B cell (primary cell): ENCODE results near the gene PKNOX2. TPM values are rescaled to one million over a fixed set of nuclear protein-coding genes. Genes with fewer than 3 reads are reported as not detected.

Experiments
- ATAC-seq: fragments of 200-7000 bp; cut with Tn5 transposase; one replicate; pipeline ENCODE4 v1.10.0; 2021; ENCODE audit warnings: low read depth, mild to moderate bottlenecking, moderate number of reproducible peaks, moderate library complexity
- CTCF ChIA-PET: fragments of 350-600 bp; sonication (Branson Sonifier 250); formaldehyde crosslinking; loops from one replicate; lab custom pipeline; 2021; ENCODE audit warnings: antibody characterized with exemption, inconsistent platforms; lab: Charles Lee
- POLR2A ChIA-PET: fragments of 350-600 bp; sonication (Branson Sonifier 250); formaldehyde crosslinking; loops from one replicate; lab custom pipeline; 2021; ENCODE audit warnings: antibody characterized with exemption; lab: Charles Lee
- DNase-seq: peaks from one replicate; pipeline ENCODE4 v3.0.0; 2013
- H2AFZ ChIP-seq: 2 replicates; pipeline ENCODE4 v1.6.1; 2012; ENCODE audit warnings: mild to moderate bottlenecking, low read depth, low read length; ENCODE audit not compliant: insufficient read depth, poor library complexity, severe bottlenecking
- H3K27ac ChIP-seq, 2 donors: 1 replicate in 1 of 2; 2 replicates in 1 of 2; pipeline ENCODE4 v1.5.1; 2012 to 2013; ENCODE audit warnings: low read length in 2 of 2, mild to moderate bottlenecking in 2 of 2, moderate library complexity in 1 of 2
- H3K27me3 ChIP-seq, 4 experiments: fragments of 200-600 bp in 1 of 4; sonication (generic) in 1 of 4; replicated peaks in 1 of 4; 1 replicate in 2 of 4; 2 replicates in 2 of 4; pipeline versions ENCODE4 v1.6.1 to v1.7.0; 2013 to 2016; ENCODE audit warnings: low read length in 3 of 4, mild to moderate bottlenecking in 2 of 4, mixed read lengths in 1 of 4, moderate library complexity in 1 of 4; ENCODE audit not compliant: insufficient read depth in 4 of 4, control insufficient read depth in 3 of 4; ENCODE audit errors: control extremely low read depth in 1 of 4
- H3K36me3 ChIP-seq, 2 experiments: replicated peaks in 1 of 2; 1 replicate in 1 of 2; 2 replicates in 1 of 2; pipeline versions ENCODE4 v1.6.1 to v1.7.1; 2013; ENCODE audit warnings: low read length in 1 of 2; ENCODE audit not compliant: insufficient read depth in 2 of 2, control insufficient read depth in 1 of 2; ENCODE audit errors: control extremely low read depth in 1 of 2, extremely low read depth in 1 of 2
- H3K4me1 ChIP-seq, 2 donors: fragments of 200-600 bp in 1 of 2; sonication (generic) in 1 of 2; 1 replicate in 1 of 2; 2 replicates in 1 of 2; pipeline versions ENCODE4 v1.5.1 to v1.6.1; 2013 to 2017; ENCODE audit warnings: low read length in 2 of 2; ENCODE audit not compliant: control insufficient read depth in 2 of 2, insufficient read depth in 2 of 2
- H3K4me2 ChIP-seq: replicated peaks from 2 replicates; pipeline ENCODE3; 2012; ENCODE audit warnings: mild to moderate bottlenecking, low read depth, low read length; ENCODE audit not compliant: poor library complexity, severe bottlenecking
- H3K4me3 ChIP-seq, 5 experiments: fragments of 200-600 bp in 1 of 5; sonication (generic) in 1 of 5; 1 replicate in 3 of 5; 2 replicates in 2 of 5; pipeline versions ENCODE4 v1.5.1 to v1.7.0; 2011 to 2016; ENCODE audit warnings: low read length in 4 of 5, mild to moderate bottlenecking in 4 of 5, low read depth in 2 of 5, control low read depth in 1 of 5, moderate library complexity in 1 of 5; ENCODE audit not compliant: insufficient read depth in 1 of 5; ENCODE audit errors: control extremely low read depth in 1 of 5, extremely low read depth in 1 of 5
- H3K79me2 ChIP-seq: fragments of 200-600 bp; sonication (generic); one replicate; pipeline ENCODE4 v1.6.0; 2016; ENCODE audit warnings: low read length; ENCODE audit not compliant: control insufficient read depth, insufficient read depth
- H3K9ac ChIP-seq: fragments of 200-600 bp; sonication (generic); 2 replicates; pipeline ENCODE4 v1.6.1; 2017; ENCODE audit warnings: mild to moderate bottlenecking, low read length, moderate library complexity
- H3K9me3 ChIP-seq, 3 donors: one replicate each; pipeline versions ENCODE4 v1.6.1 to v1.7.1; 2013; ENCODE audit warnings: low read length in 2 of 3; ENCODE audit not compliant: control insufficient read depth in 2 of 3, insufficient read depth in 1 of 3; ENCODE audit errors: control extremely low read depth in 1 of 3
- H4K20me1 ChIP-seq: 2 replicates; pipeline ENCODE4 v1.6.0; 2012; ENCODE audit warnings: mild to moderate bottlenecking, low read length; ENCODE audit not compliant: insufficient read depth, control insufficient read depth, poor library complexity, severe bottlenecking
- H3K27ac Mint-ChIP-seq: one replicate; pipeline ENCODE4 v1.8.0; 2021; ENCODE audit warnings: mixed read lengths
- H3K27me3 Mint-ChIP-seq: one replicate; pipeline ENCODE4 v1.8.0; 2021; ENCODE audit warnings: mixed read lengths
- H3K4me1 Mint-ChIP-seq: one replicate; pipeline ENCODE4 v1.8.0; 2021; ENCODE audit warnings: mixed read lengths
- H3K4me3 Mint-ChIP-seq: one replicate; pipeline ENCODE4 v1.8.0; 2021; ENCODE audit warnings: mixed read lengths
- H3K9me3 Mint-ChIP-seq: one replicate; pipeline ENCODE4 v1.8.0; 2022; ENCODE audit warnings: mixed read lengths; ENCODE audit not compliant: insufficient read depth
- EZH2 ChIP-seq: IDR thresholded peaks from 2 replicates; pipeline ENCODE4 v1.6.1; 2012; ENCODE audit warnings: borderline replicate concordance, low read depth, mild to moderate bottlenecking, moderate library complexity, low read length; ENCODE audit not compliant: insufficient read depth, poor library complexity, severe bottlenecking
- WGBS: methylation state at CpG from one replicate; pipeline ENCODE4 v1.1.5; 2013; ENCODE audit warnings: missing lambda C conversion rate; ENCODE audit not compliant: insufficient coverage; 5-methylcytosine and 5-hydroxymethylcytosine counted together
- intact Hi-C: fragments of 100-400 bp; cut with micrococcal nuclease; formaldehyde crosslinking; loops from one replicate; pipeline ENCODE4 v1.10.0; 2022
- polyA plus RNA-seq: library from polyadenylated mRNA; depleted of rRNA; stranded (reverse); fragments of >200 nt; gene quantifications from 2 replicates; pipeline ENCODE4 v1.2.3, GENCODE V29; 2012
- total RNA-seq, 2 donors: library from RNA; stranded (reverse); fragments of 120-200 nt in 1 of 2; gene quantifications; 1 replicate in 1 of 2; 2 replicates in 1 of 2; pipeline versions ENCODE4 v1.2.3 to v1.2.4, GENCODE V29; 2013 to 2022
- TF ChIP-seq, protein P1 (sequence below): fragments of 200-600 bp; IDR thresholded peaks from one replicate; pipeline ENCODE4 v1.8.0; 2022; ENCODE audit warnings: antibody characterized with exemption, mild to moderate bottlenecking

Gene PKNOX2
- total and polyA plus RNA-seq, 2 donors (not counting 1 experiment from before 2014, with no cell fraction given), result not detected

DNA sequence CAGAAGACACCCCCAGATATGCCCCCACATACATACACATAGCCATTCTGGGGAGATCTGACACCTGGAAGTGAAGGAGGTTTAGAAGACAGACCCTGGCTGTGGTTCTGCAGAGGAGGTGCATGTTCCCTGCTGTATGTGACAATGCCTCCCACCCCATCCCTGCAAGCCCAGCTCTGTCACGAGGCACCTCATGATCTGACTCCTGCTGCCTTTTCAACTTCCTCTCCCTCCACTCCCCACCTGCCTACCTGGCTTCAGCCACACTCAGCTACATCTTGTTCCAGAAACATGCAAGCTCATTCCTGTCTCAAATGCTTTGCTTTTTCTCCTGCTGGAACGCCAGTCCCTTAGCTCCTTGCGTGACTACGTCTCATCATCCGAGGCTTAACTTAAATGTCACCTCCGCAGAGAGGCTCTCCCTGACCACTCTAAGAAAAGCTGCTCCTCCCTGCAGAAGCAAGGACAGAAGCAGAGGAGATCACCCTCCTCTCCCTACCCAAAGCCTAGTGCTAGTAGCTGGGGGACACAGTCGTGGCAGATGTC is 217.0 kb downstream of the PKNOX2 start:
- TF ChIP-seq, protein P1, sequence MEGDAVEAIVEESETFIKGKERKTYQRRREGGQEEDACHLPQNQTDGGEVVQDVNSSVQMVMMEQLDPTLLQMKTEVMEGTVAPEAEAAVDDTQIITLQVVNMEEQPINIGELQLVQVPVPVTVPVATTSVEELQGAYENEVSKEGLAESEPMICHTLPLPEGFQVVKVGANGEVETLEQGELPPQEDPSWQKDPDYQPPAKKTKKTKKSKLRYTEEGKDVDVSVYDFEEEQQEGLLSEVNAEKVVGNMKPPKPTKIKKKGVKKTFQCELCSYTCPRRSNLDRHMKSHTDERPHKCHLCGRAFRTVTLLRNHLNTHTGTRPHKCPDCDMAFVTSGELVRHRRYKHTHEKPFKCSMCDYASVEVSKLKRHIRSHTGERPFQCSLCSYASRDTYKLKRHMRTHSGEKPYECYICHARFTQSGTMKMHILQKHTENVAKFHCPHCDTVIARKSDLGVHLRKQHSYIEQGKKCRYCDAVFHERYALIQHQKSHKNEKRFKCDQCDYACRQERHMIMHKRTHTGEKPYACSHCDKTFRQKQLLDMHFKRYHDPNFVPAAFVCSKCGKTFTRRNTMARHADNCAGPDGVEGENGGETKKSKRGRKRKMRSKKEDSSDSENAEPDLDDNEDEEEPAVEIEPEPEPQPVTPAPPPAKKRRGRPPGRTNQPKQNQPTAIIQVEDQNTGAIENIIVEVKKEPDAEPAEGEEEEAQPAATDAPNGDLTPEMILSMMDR, result no peak
- TF ChIP-seq EZH2, result no peak
- Mint-ChIP-seq H3K4me1 (no peaks in the 10 kb centered on the region), H3K27me3 (peaks cover 41% of the 10 kb centered on the region), H3K4me3 (no peak overlapping the region), H3K9me3 (no peaks in the 10 kb centered on the region), H3K27ac (no peak overlapping the region)
- H2AFZ ChIP-seq, result no peak overlapping the region
- H4K20me1 ChIP-seq, result no peaks in the 10 kb centered on the region
- no peaks in the 10 kb centered on the region for H3K9me3 ChIP-seq
- POLR2A ChIA-PET, result no interaction called here
- H3K27ac ChIP-seq, result no peak overlapping the region
- intact Hi-C loops, result no loop called here
- H3K4me3 ChIP-seq, result no peak overlapping the region
- no peaks in the 10 kb centered on the region for H3K4me1 ChIP-seq
- DNase-seq (no peak), ATAC-seq (no peak)
- 79% methylated on average over 7 of the region's 7 CpGs for WGBS
- peaks cover 0 to 6% (median 0%) of the 10 kb centered on the region in 4 experiments for H3K27me3 ChIP-seq
- no peaks in the 10 kb centered on the region for H3K36me3 ChIP-seq
- no peaks in the 10 kb centered on the region for H3K79me2 ChIP-seq
- CTCF ChIA-PET, result interaction anchor here (0.7 kb wide), 1 partner anchor 36 kb away, joined by 3 read pairs; no protein-coding TSS in a partner anchor
- no peak overlapping the region for H3K4me2 ChIP-seq
- H3K9ac ChIP-seq, result no peak overlapping the region

DNA sequence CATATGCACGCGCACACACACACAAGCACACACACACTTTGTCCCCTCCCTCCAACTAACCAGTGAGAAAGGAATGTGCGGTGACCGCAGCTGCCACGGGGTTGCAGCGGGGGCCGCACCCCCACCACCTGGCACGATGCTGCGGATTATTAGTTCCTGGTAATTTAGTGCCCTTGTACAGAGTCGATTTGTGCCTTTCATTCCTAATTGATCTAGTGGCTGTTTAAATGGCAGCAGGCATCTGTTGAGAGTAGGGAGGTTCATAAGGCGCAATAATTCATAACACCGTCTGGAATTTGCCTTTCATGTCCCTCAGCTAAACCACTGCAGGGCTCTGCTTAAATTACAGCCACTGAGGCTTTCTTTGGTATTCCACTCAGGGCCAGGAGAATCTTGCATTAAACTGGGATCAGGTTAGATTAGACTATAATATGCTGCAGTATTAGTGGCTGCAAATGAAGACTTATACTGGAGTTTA is 217.8 kb downstream of the PKNOX2 start:
- Mint-ChIP-seq H3K4me1 (no peaks in the 10 kb centered on the region), H3K9me3 (no peaks in the 10 kb centered on the region), H3K4me3 (no peak overlapping the region), H3K27ac (no peak overlapping the region), H3K27me3 (peaks cover 35% of the 10 kb centered on the region)
- no peak for DNase-seq
- no peak overlapping the region for H3K4me3 ChIP-seq
- TF ChIP-seq, protein P1, result no peak
- TF ChIP-seq EZH2, result no peak
- POLR2A ChIA-PET, result no interaction called here
- 91% methylated on average over 7 of the region's 12 CpGs for WGBS
- H4K20me1 ChIP-seq, result no peaks in the 10 kb centered on the region
- no peaks in the 10 kb centered on the region for H3K36me3 ChIP-seq
- no peak overlapping the region for H2AFZ ChIP-seq
- CTCF ChIA-PET, result no interaction called here
- H3K27me3 ChIP-seq, result peaks cover 0 to 6% (median 0%) of the 10 kb centered on the region in 4 experiments
- ATAC-seq, result no peak
- no peak overlapping the region for H3K9ac ChIP-seq
- H3K4me2 ChIP-seq, result no peak overlapping the region
- intact Hi-C loops, result no loop called here
- no peaks in the 10 kb centered on the region for H3K9me3 ChIP-seq
- H3K27ac ChIP-seq, result no peak overlapping the region
- H3K4me1 ChIP-seq, result no peaks in the 10 kb centered on the region
- no peaks in the 10 kb centered on the region for H3K79me2 ChIP-seq
